Adrenal gland (tissue), 12 donors: ENCODE results near the gene THSD4. TPM values are rescaled to one million over a fixed set of nuclear protein-coding genes. Genes with fewer than 3 reads are reported as not detected.
A peak's percentile ranks its signal among the peaks of the same experiment; 100 is the strongest.

Experiments used
- DNase-seq, 7 donors: peaks; one replicate each; pipeline ENCODE4 v3.0.0-alpha.2; 2019 to 2020
- H3K27ac ChIP-seq, 5 donors: fragments of 200-600 bp; sonication (generic) in 4 of 5; 1 replicate in 3 of 5; 2 replicates in 2 of 5; pipeline versions ENCODE4 v1.5.1 to v1.8.0; 2016 to 2020; ENCODE audit warnings: mild to moderate bottlenecking in 1 of 5
- H3K27me3 ChIP-seq: fragments of 200-600 bp; 2 replicates; pipeline ENCODE4 v1.8.0; 2021
- H3K36me3 ChIP-seq, 2 donors: fragments of 200-600 bp; replicated peaks in 1 of 2; 1 replicate in 1 of 2; 2 replicates in 1 of 2; pipeline versions ENCODE4 v1.5.1 to v1.8.0; 2018 to 2022
- H3K4me1 ChIP-seq, 2 donors: fragments of 200-600 bp; replicated peaks in 1 of 2; 1 replicate in 1 of 2; 2 replicates in 1 of 2; pipeline versions ENCODE4 v1.5.1 to v1.8.0; 2018 to 2021
- H3K4me3 ChIP-seq, 4 donors: fragments of 200-600 bp; sonication (generic) in 3 of 4; one replicate each; pipeline ENCODE4 v1.5.1; 2016 to 2018
- H3K9me3 ChIP-seq, 3 donors: fragments of 200-600 bp; sonication (generic) in 1 of 3; replicated peaks in 1 of 3; 1 replicate in 2 of 3; 2 replicates in 1 of 3; pipeline versions ENCODE4 v1.5.1 to v1.8.0; 2016 to 2021
- CTCF ChIP-seq, 6 experiments: fragments of 450-650 bp in 4 of 6; fragments of 200-600 bp in 2 of 6; sonication (generic) in 1 of 6; IDR thresholded peaks; 1 replicate in 5 of 6; 2 replicates in 1 of 6; pipeline versions ENCODE4 v1.5.1 to v1.8.0; 2016 to 2021; ENCODE audit warnings: antibody characterized with exemption in 6 of 6, mild to moderate bottlenecking in 2 of 6, moderate library complexity in 1 of 6
- POLR2A ChIP-seq, 2 donors: fragments of 450-650 bp; IDR thresholded peaks; one replicate each; pipeline ENCODE4 v1.6.1; 2017; ENCODE audit warnings: antibody characterized with exemption in 2 of 2, mild to moderate bottlenecking in 2 of 2, moderate library complexity in 1 of 2
- WGBS, 4 donors: extraction: QIAGEN DNeasy Blood & Tissue Kit in 2 of 4; methylation state at CpG; one replicate each; pipeline versions ENCODE4 v1.1.5 to v1.1.7; 2013 to 2017; 5-methylcytosine and 5-hydroxymethylcytosine counted together
- intact Hi-C, 2 donors: fragments of 100-400 bp; cut with DNase I; formaldehyde crosslinking; loops; one replicate each; pipeline versions ENCODE4 v1.14.1 to v1.15.0; 2022 to 2023
- polyA plus RNA-seq, 3 donors: library from polyadenylated mRNA; stranded (reverse); fragments of 200-250 nt in 2 of 3; fragments of 350-450 nt in 1 of 3; fragmentation: Illumina TruSeq in 1 of 3; extraction: RNeasy Lipid Tissue Mini Kit (QIAGEN cat#74804) in 1 of 3; gene quantifications; one replicate each; pipeline ENCODE4 v1.2.3, GENCODE V29; 2013 to 2014
- total RNA-seq, 9 donors: library from RNA; depleted of rRNA in 4 of 9; stranded (reverse); fragments of >200 nt in 4 of 9; fragments of 120-200 nt in 1 of 9; fragmentation: NEBNext Ultra II Directional in 1 of 9; extraction: Animal tissue kit (Norgen Biotek cat#: 25700) in 1 of 9; gene quantifications; one replicate each; pipeline versions ENCODE4 v1.1.0 to v1.2.4, GENCODE V29; 2013 to 2023
- donor health status: healthy with polysubstance abuse.
- donor health status: Bipolar disorder and iron deficiency.
- donor health status: DM: yes; HTN: yes; CAD: no.
- donor health status: DM: no; HTN: no; CAD: no.
- donor health status: DM: no; HTN: no; CAD: no.
- donor health status: DM: yes; HTN: yes; CAD: no.

The THSD4 gene
- total and polyA plus RNA-seq, 12 donors, result 5.3 to 53.2 (median 23.2) TPM

- DNase-seq, result no peak
- Histone ChIP-seq H3K9me3 (no peaks in the 10 kb centered on the region), H3K4me1 (peaks cover 12 to 18% of the 10 kb centered on the region in 2 donors), H3K27ac (peak overlapping the region in 3 of 5 donors; percentile 21 to 84 (median 63)), H3K4me3 (no peak overlapping the region), H3K36me3 (no peaks in the 10 kb centered on the region), H3K27me3 (no peaks in the 10 kb centered on the region)
- intact Hi-C loops, result no loop called here
- TF ChIP-seq POLR2A (IDR thresholded peaks at IDR 0.05) (no peak), CTCF (IDR thresholded peaks at IDR 0.05) (no peak)
- WGBS, 4 donors, result 57 to 80% (median 70%) methylated on average over 3 of the region's 3 CpGs
Observed at GRCh38 chr15:71142780-71143179, 27.5 kb downstream of the THSD4 start.

GRCh38 chr15:71143373-71144310 lies 28.4 kb downstream of the THSD4 start:
- peak overlapping the region; percentile 21 to 84 (median 63) for H3K27ac ChIP-seq
- TF ChIP-seq POLR2A (IDR thresholded peaks at IDR 0.05), result no peak
- no peak for TF ChIP-seq CTCF (IDR thresholded peaks at IDR 0.05)
- WGBS, 4 donors, result 41 to 51% (median 42%) methylated on average over 10 of the region's 10 CpGs
- peaks cover 12 to 18% of the 10 kb centered on the region in 2 donors for H3K4me1 ChIP-seq
- DNase-seq, result peak; percentile 40 to 85 (median 77)
- H3K4me3 ChIP-seq, result no peak overlapping the region
- no peaks in the 10 kb centered on the region for H3K9me3 ChIP-seq
- H3K27me3 ChIP-seq, result no peaks in the 10 kb centered on the region
- no peaks in the 10 kb centered on the region for H3K36me3 ChIP-seq
- intact Hi-C loops, result no loop called here

- intact Hi-C loops, result no loop called here
- no peak for DNase-seq
- Histone ChIP-seq H3K27ac (no peak overlapping the region), H3K4me1 (peaks cover 25 to 27% of the 10 kb centered on the region in 2 donors), H3K9me3 (no peaks in the 10 kb centered on the region), H3K36me3 (no peaks in the 10 kb centered on the region), H3K4me3 (no peak overlapping the region), H3K27me3 (no peaks in the 10 kb centered on the region)
- WGBS, 4 donors, result 85 to 94% (median 87%) methylated on average over 2 of the region's 2 CpGs
- TF ChIP-seq CTCF (IDR thresholded peaks at IDR 0.05) (no peak), POLR2A (IDR thresholded peaks at IDR 0.05) (no peak)
Observed at GRCh38 chr15:71145648-71146047, 30.4 kb downstream of the THSD4 start.

GRCh38 chr15:71146580-71146982 lies 31.3 kb downstream of the THSD4 start:
- Histone ChIP-seq H3K4me1 (peaks cover 25 to 27% of the 10 kb centered on the region in 2 donors), H3K9me3 (no peaks in the 10 kb centered on the region), H3K4me3 (no peak overlapping the region), H3K27me3 (no peaks in the 10 kb centered on the region), H3K27ac (no peak overlapping the region), H3K36me3 (no peaks in the 10 kb centered on the region)
- TF ChIP-seq CTCF (IDR thresholded peaks at IDR 0.05) (no peak), POLR2A (IDR thresholded peaks at IDR 0.05) (no peak)
- 88 to 98% (median 96%) methylated on average over 4 of the region's 4 CpGs for WGBS, 4 donors
- no peak for DNase-seq
- intact Hi-C loops, result no loop called here
